RWPE1 (cell line): ENCODE results near the gene STARD10.
A peak's percentile ranks its signal among the peaks of the same experiment; 100 is the strongest.
"Not testable (repeated sequence)": the region's sequence is repeated elsewhere in the genome, so short reads cannot be mapped to it uniquely, and the experiment has no call there.

ENCODE experiments used
- CTCF ChIA-PET: fragments of 350-600 bp; sonication (Branson Sonifier 250); formaldehyde crosslinking; extraction: SDS; loops from one replicate; lab custom pipeline; 2021; lab: Yijun Ruan, JAX
- POLR2A ChIA-PET: fragments of 400-600 bp; formaldehyde crosslinking; extraction: SDS; loops from one replicate; lab custom pipeline; 2020; ENCODE audit warnings: antibody characterized with exemption; ENCODE audit not compliant: low non-redundant PET; lab: Yijun Ruan, JAX
- DNase-seq: peaks from one replicate; pipeline ENCODE4 v3.0.0; 2012; ENCODE audit warnings: low spot score
- H3K27ac ChIP-seq: fragments of 450-650 bp; 2 replicates; pipeline ENCODE4 v1.5.1; 2017
- CTCF ChIP-seq: fragments of 450-650 bp; conservative IDR thresholded peaks from 2 replicates; pipeline ENCODE4 v1.5.1; 2017; ENCODE audit warnings: low read depth, mild to moderate bottlenecking

The STARD10 gene

GRCh38 chr11:72832301-72833082 is 38.6 kb upstream of the STARD10 start:
- ChIA-PET POLR2A (interaction anchor here (0.6 kb wide), 1 partner anchor 15 kb away, joined by 3 read pairs; no protein-coding TSS in a partner anchor), CTCF (interaction anchor here (0.6 to 1.9 kb wide), 12 partner anchors 8 to 1010 kb away, joined by 3 to 41 read pairs (median 4); partner anchors contain the start of gene STARD10)
- no peak for TF ChIP-seq CTCF
- peak overlapping the region; percentile 59 for H3K27ac ChIP-seq
- DNase-seq, result no peak

- peak; percentile 68 for DNase-seq
- ChIA-PET POLR2A (no interaction called here), CTCF (interaction anchor here (0.6 to 1.9 kb wide), 17 partner anchors 9 to 1010 kb away, joined by 3 to 41 read pairs (median 4); partner anchors contain the start of gene STARD10)
- peak; percentile 90 for TF ChIP-seq CTCF
- peak overlapping the region; percentile 59 for H3K27ac ChIP-seq
These were observed 37.9 kb upstream of the STARD10 start for GRCh38 chr11:72831521-72832300.

GRCh38 chr11:72829884-72830533 is 36.2 kb upstream of the STARD10 start:
- TF ChIP-seq CTCF, result no peak
- no peak overlapping the region for H3K27ac ChIP-seq
- POLR2A ChIA-PET, result no interaction called here
- CTCF ChIA-PET, result interaction anchor here (1.1 to 1.7 kb wide), 2 partner anchors 105 to 347 kb away, joined by 3 to 10 read pairs; no protein-coding TSS in a partner anchor
- no peak for DNase-seq

- no peak for DNase-seq
- ChIA-PET POLR2A (no interaction called here), CTCF (interaction anchor here (0.7 to 1.7 kb wide), 3 partner anchors 38 to 348 kb away, joined by 3 to 10 read pairs (median 3); no protein-coding TSS in a partner anchor)
- no peak for TF ChIP-seq CTCF
- H3K27ac ChIP-seq, result no peak overlapping the region
These were observed 35.3 kb upstream of the STARD10 start for GRCh38 chr11:72829178-72829577.

- peak overlapping the region; percentile 19; the same call in 1 of the 2 replicates for H3K27ac ChIP-seq
- ChIA-PET CTCF (interaction anchor here (0.7 to 1.7 kb wide), 3 partner anchors 38 to 349 kb away, joined by 3 to 10 read pairs (median 3); no protein-coding TSS in a partner anchor), POLR2A (no interaction called here)
- TF ChIP-seq CTCF, result no peak
- no peak for DNase-seq
These were observed 34.9 kb upstream of the STARD10 start for GRCh38 chr11:72828692-72829101.

GRCh38 chr11:72828081-72828567 is 34.3 kb upstream of the STARD10 start:
- peak overlapping the region; percentile 19 for H3K27ac ChIP-seq
- POLR2A ChIA-PET, result no interaction called here
- no peak for TF ChIP-seq CTCF
- CTCF ChIA-PET, result interaction anchor here (0.9 to 1.0 kb wide), 3 partner anchors 39 to 507 kb away, joined by 3 read pairs; no protein-coding TSS in a partner anchor
- no peak for DNase-seq

- DNase-seq, POLR2A ChIA-PET: not testable (repeated sequence)
- H3K27ac ChIP-seq, result peak overlapping the region; percentile 19
- CTCF ChIA-PET, result interaction anchor here (0.9 to 1.0 kb wide), 2 partner anchors 351 to 508 kb away, joined by 3 read pairs; no protein-coding TSS in a partner anchor
These were observed 33.8 kb upstream of the STARD10 start for GRCh38 chr11:72827656-72828055.
